SH-SY5Y (cell line): Measurements from ENCODE around the gene TNPO2.

Source experiments
- GATA2 ChIP-seq: IDR thresholded peaks from 2 replicates; pipeline ENCODE4 v1.6.1; 2011; ENCODE audit warnings: mild to moderate bottlenecking, low read depth, low read length
- GATA3 ChIP-seq: IDR thresholded peaks from 2 replicates; pipeline ENCODE4 v1.6.1; 2011; ENCODE audit warnings: low read depth, mild to moderate bottlenecking, low read length, moderate library complexity

Gene TNPO2

GRCh38 chr19:12676384-12676792 is 47.3 kb downstream of the TNPO2 start:
- TF ChIP-seq GATA2 (no peak), GATA3 (no peak)

DNA sequence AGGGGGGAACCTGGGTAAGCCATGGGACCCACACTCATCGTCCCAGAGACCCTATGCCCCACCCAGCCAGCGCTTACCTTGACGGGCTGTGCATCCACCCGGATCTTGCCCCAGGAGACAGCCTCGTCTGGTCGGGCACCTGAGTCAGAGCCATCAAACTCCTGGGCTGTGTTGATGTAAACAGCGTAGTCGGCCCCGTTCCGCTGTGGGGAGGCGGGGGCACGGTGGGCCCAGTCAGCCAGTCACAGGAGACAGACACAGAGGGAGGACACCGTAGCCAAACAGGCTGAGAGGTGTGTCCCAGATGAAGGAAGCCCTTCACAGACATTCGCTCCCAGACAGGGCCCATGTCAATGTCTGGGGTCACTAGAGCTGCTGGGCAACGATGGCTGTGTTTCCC is 47.8 kb downstream of the TNPO2 start:
- TF ChIP-seq GATA2, result no peak
- TF ChIP-seq GATA3, result no peak

DNA sequence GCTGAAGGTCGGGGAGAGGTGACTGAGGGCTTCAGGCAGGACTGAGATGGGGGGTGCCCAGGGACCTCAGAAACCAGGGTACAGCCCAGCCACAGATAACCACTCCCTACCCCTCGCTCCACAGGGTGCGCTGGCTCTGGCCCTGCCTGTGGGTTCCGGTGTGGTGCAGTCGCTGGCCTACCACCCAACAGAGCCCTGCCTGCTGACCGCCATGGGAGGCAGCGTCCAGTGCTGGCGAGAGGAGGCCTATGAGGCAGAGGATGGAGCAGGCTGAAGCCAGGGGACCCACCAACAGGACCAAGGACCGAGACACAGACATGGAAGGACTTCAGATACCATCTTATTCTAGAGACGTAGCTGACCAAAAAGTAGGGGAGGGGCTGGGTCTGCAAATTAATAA is 48.3 kb downstream of the TNPO2 start:
- no peak for TF ChIP-seq GATA3
- no peak for TF ChIP-seq GATA2

DNA sequence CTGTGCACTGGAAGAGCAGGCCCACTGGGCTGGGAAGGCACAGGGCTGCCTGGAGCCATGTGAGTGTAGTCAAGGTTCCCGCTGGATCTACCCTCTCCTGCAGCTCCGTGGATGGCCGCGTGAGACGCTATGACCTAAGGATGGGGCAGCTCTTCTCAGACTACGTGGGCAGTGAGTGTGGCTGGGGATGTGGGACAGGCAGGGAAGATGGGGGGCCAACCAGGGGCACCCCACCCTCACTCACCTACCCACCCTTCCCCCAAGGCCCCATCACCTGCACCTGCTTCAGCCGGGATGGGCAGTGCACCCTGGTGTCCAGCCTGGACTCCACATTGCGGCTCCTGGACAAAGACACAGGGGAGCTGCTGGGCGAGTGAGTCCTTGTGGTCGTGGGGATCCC is 51.0 kb downstream of the TNPO2 start:
- TF ChIP-seq GATA3 (no peak), GATA2 (no peak)

GRCh38 chr19:12670159-12670928 is 53.4 kb downstream of the TNPO2 start:
- TF ChIP-seq GATA3 (no peak), GATA2 (no peak)

DNA sequence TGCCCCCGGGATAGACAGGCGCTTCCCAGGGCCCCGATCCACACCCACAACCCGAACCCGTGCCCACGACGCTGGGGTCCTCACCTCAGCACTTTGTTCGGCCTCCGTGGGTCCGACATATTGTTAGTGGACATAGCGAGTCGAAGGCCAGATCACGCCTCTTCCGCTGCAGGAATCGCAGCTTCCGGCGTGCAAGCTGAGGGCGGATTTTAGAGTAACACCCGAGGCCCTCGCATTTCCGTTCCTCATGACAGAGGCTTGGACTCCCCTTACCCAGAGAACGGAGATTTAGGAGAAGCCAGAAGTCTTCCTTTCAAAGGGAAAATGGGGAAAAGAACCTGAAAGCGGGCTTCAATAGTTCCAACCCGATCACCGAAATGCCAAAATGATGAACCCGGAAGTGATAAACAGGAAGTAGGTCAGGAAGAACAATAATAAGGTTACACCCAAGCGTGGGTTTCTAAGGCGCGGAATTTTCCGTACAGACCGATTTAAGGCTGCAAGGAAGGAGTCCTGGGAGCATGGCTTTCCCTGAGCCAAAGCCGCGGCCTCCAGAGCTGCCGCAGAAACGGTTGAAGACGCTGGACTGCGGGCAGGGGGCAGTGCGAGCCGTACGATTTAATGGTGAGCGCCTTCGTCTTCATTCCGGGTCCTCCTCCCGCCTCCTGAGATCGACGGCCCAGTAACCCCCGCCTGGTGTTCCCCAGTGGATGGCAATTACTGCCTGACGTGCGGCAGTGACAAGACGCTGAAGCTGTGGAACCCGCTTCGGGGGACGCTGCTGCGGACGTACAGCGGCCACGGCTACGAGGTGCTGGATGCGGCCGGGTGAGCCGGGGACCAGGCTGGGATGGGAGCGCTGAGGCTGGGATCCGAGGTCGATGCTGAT is 54.2 kb downstream of the TNPO2 start:
- TF ChIP-seq GATA2, result no peak
- no peak for TF ChIP-seq GATA3

DNA sequence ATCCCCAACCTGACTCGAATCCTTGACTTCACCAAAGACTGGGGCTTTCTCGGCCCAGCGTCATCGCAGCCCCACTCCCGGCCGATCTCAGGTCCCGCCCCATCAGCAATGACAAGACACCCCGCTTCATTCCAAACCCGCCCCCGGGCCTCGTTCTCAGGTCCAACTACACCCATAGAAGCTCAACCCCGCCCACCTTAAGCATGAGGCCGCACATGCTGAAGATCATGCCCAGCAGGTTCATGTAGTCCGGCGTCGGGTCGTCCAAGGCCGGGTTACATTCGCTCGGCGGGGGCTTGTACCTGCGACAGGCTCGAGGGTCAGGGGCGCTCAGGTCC is 54.8 kb downstream of the TNPO2 start:
- TF ChIP-seq GATA2, result no peak
- no peak for TF ChIP-seq GATA3

GRCh38 chr19:12668346-12668745 is 55.4 kb downstream of the TNPO2 start:
- TF ChIP-seq GATA2 (no peak), GATA3 (no peak)

DNA sequence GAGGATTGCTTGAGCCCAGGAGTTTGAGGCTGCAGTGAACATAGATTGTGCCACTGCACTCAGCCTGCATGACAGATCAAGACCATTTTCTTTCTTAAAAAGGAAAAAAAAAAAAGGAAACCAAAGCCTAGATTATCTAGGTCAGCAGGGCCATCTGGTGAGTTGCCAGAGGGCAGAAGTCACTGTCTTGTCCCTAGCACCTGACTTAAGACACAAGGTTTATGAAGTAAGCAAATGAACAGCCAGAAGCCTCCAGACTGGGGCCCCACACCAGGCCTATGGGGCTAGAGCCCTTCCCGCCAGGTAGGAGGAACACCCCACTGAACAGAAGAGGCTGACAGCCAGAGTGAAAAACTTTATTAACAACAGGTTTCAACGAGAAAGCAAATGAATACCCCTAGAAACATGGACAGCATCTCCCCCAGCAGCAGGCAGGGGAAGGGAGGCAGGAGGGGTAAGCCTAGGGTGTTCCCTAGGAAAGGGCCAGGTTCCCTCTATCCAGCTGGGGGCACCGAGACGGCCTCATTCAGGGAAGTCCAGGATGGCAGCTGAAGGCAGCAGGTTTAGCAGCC is 55.9 kb downstream of the TNPO2 start:
- TF ChIP-seq GATA3 (no peak), GATA2 (no peak)

DNA sequence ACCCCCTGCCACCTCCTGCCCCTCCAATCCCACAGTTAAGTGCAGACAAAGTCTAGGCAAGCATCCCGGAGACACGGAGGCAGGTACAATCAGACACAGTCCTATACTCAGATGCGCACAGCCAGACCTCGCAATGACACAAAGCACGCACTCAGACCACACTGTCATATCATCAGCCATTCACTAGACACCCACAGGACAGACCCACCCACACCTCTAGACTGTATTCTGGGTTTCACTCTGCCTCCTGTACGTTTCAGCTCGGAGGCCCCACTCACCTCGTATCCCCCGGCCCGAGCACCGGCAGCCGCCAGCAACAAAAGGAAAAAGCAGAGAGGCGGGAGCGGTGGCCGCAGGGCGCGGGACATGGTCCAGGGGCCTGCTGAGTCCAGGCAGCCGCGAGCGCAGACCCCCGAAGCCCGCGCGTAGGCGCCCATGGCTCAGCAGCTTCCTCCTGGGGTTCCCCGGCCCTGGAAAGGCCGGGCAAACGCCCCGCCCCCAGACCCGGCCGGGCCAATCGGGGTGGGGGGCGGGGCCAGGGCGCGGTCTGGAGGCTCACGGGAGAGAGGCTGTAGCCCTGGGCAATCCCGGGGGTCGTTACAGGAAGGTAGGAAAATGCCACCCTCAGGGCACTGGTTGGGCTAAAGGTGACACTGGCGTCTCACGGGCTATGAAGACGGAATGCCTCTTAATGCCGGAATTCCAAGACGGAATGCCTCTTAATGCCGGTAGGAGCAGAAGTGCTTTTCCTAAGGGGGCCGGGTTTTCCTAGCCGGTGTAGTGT is 57.3 kb downstream of the TNPO2 start, which contains the start of the genes MAN2B1 and WDR83:
Gene MAN2B1 (minus strand): TSS at position 478 of the 784 bp plus-strand sequence. CDS start 41 bp downstream, at position 437.
Gene WDR83 (plus strand): TSS at position 543 of the 784 bp plus-strand sequence. CDS start 2,984 bp downstream, outside the sequence.
- no peak for TF ChIP-seq GATA2
- no peak for TF ChIP-seq GATA3

- TF ChIP-seq GATA3 (no peak), GATA2 (no peak)
Measured at GRCh38 chr19:12665671-12666264, 58.0 kb downstream of the TNPO2 start.

DNA sequence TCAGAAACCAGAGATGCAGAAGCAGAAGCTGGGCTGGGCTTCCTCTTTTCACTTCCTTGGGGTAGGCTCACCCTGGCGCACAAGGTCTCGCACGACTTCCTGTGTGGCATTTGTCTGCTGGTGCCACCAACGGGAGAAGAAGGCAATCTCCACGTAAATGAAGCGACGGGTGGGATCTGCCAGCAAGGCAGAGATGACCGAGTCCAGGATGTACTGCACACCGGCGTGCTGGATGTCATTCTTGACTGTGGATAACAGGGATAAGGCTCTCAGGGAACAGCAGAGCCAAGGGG is 58.5 kb downstream of the TNPO2 start:
- TF ChIP-seq GATA2 (no peak), GATA3 (no peak)
